Lung (tissue), 12 donors: ENCODE results near the gene PHACTR3. TPM values are rescaled to one million over a fixed set of nuclear protein-coding genes. Genes with fewer than 3 reads are reported as not detected.

Source experiments
- ATAC-seq: fragments of 200-7000 bp; cut with Tn5 transposase; one replicate; pipeline ENCODE4 v1.9.1; 2020; ENCODE audit warnings: moderate number of reproducible peaks; ENCODE audit not compliant: insufficient read depth, low FRiP score
- DNase-seq, 3 donors: peaks; one replicate each; pipeline ENCODE4 v3.0.0-alpha.2; 2013 to 2017
- H3K27ac ChIP-seq, 2 donors: one replicate each; pipeline ENCODE4 v1.5.1; 2013; ENCODE audit warnings: mild to moderate bottlenecking in 2 of 2, moderate library complexity in 2 of 2, control low read depth in 1 of 2, inconsistent platforms in 1 of 2, low read depth in 1 of 2, low read length in 1 of 2
- H3K27me3 ChIP-seq, 3 donors: one replicate each; pipeline ENCODE4 v1.5.1; 2013; ENCODE audit warnings: low read length in 2 of 3; ENCODE audit not compliant: control insufficient read depth in 3 of 3, insufficient read depth in 3 of 3
- H3K36me3 ChIP-seq, 4 donors: one replicate each; pipeline ENCODE4 v1.5.1; 2013; ENCODE audit warnings: low read length in 4 of 4, mild to moderate bottlenecking in 1 of 4, moderate library complexity in 1 of 4; ENCODE audit not compliant: control insufficient read depth in 4 of 4, insufficient read depth in 4 of 4
- H3K4me1 ChIP-seq, 5 donors: one replicate each; pipeline ENCODE4 v1.5.1; 2013; ENCODE audit warnings: low read length in 5 of 5, mild to moderate bottlenecking in 2 of 5, moderate library complexity in 1 of 5; ENCODE audit not compliant: control insufficient read depth in 5 of 5, insufficient read depth in 5 of 5
- H3K4me3 ChIP-seq: one replicate; pipeline ENCODE4 v1.5.1; 2013; ENCODE audit warnings: mild to moderate bottlenecking, control low read depth, moderate library complexity
- H3K9ac ChIP-seq, 2 donors: one replicate each; pipeline ENCODE4 v1.5.1; 2013; ENCODE audit warnings: low read length in 2 of 2, control low read depth in 1 of 2; ENCODE audit not compliant: insufficient read depth in 1 of 2
- H3K9me3 ChIP-seq, 4 donors: one replicate each; pipeline ENCODE4 v1.5.1; 2013; ENCODE audit warnings: low read length in 3 of 4, mild to moderate bottlenecking in 1 of 4, moderate library complexity in 1 of 4; ENCODE audit not compliant: control insufficient read depth in 4 of 4, insufficient read depth in 3 of 4
- CTCF ChIP-seq: IDR thresholded peaks from 2 replicates; pipeline ENCODE4 v1.5.1; 2012; ENCODE audit warnings: mild to moderate bottlenecking; ENCODE audit errors: control extremely low read depth, extremely low read depth
- whole genome bisulfite sequencing, 2 donors: extraction: QIAGEN DNeasy Blood & Tissue Kit; methylation state at CpG; one replicate each; pipeline ENCODE4 v1.1.7; 2013; 5-methylcytosine and 5-hydroxymethylcytosine counted together
- polyA plus RNA-seq, 2 donors: library from polyadenylated mRNA; stranded (reverse); fragments of 200-250 nt; gene quantifications; one replicate each; pipeline ENCODE4 v1.2.1, GENCODE V29; 2013
- total RNA-seq, 2 donors: library from RNA; depleted of rRNA in 1 of 2; stranded (reverse); fragments of >200 nt in 1 of 2; gene quantifications; one replicate each; pipeline ENCODE4 v1.2.1, GENCODE V29; 2014 to 2021
- donor health status: control.
- donor health status: control.
- donor health status: Bipolar disorder and iron deficiency.
- donor health status: healthy.
- donor health status: DM: yes; HTN: yes; CAD: no.

Gene PHACTR3
- total and polyA plus RNA-seq, 4 donors = 3.8 to 12.0 (median 5.9) TPM

GRCh38 chr20:59587570-59587969 lies 16.8 kb upstream of the PHACTR3 start:
- Histone ChIP-seq H3K27me3 (peaks cover 0 to 29% (median 7%) of the 10 kb centered on the region in 3 donors), H3K4me1 (peaks cover 0 to 12% (median 6%) of the 10 kb centered on the region in 5 donors), H3K36me3 (no peaks in the 10 kb centered on the region), H3K4me3 (no peak overlapping the region), H3K27ac (no peak overlapping the region), H3K9ac (no peak overlapping the region), H3K9me3 (peaks cover 0 to 18% (median 0%) of the 10 kb centered on the region in 4 donors)
- no peak for DNase-seq
- no peak for ATAC-seq
- no peak for TF ChIP-seq CTCF
- 76 to 87% methylated on average over 6 of the region's 6 CpGs for WGBS, 2 donors

- DNase-seq = no peak
- Histone ChIP-seq H3K9ac (no peak overlapping the region), H3K27ac (no peak overlapping the region), H3K4me3 (no peak overlapping the region), H3K4me1 (peaks cover 0 to 7% (median 2%) of the 10 kb centered on the region in 5 donors), H3K27me3 (peaks cover 0 to 23% (median 7%) of the 10 kb centered on the region in 3 donors), H3K36me3 (no peaks in the 10 kb centered on the region), H3K9me3 (peaks cover 0 to 18% (median 0%) of the 10 kb centered on the region in 4 donors)
- WGBS, 2 donors = 83 to 90% methylated on average over 13 of the region's 13 CpGs
- ATAC-seq = no peak
- TF ChIP-seq CTCF = no peak
Measured at GRCh38 chr20:59588236-59588855, 16.0 kb upstream of the PHACTR3 start.

- DNase-seq (no peak), ATAC-seq (no peak)
- no peak overlapping the region for H3K4me3 ChIP-seq
- peaks cover 0 to 15% (median 0%) of the 10 kb centered on the region in 4 donors for H3K9me3 ChIP-seq
- 90 to 95% methylated on average over 24 of the region's 24 CpGs for WGBS, 2 donors
- no peaks in the 10 kb centered on the region for H3K4me1 ChIP-seq
- no peak overlapping the region for H3K9ac ChIP-seq
- H3K27me3 ChIP-seq = peaks cover 0 to 26% (median 5%) of the 10 kb centered on the region in 3 donors
- no peak for TF ChIP-seq CTCF
- no peaks in the 10 kb centered on the region for H3K36me3 ChIP-seq
- H3K27ac ChIP-seq = no peak overlapping the region
Measured at GRCh38 chr20:59589086-59589684, 15.2 kb upstream of the PHACTR3 start.
